Cardiac fibroblast (primary cell): ENCODE results near the gene GDPD5.
A peak's percentile ranks its signal among the peaks of the same experiment; 100 is the strongest.

Experiments
- DNase-seq, 2 donors: peaks; one replicate each; pipeline versions ENCODE4 v3.0.0 to v3.0.0-alpha.2; 2010; ENCODE audit warnings: low read depth in 2 of 2
- H3K4me3 ChIP-seq, 2 donors: replicated peaks in 1 of 2; 1 replicate in 1 of 2; 2 replicates in 1 of 2; pipeline ENCODE4 v1.5.1; 2011; ENCODE audit warnings: low read depth in 2 of 2, low read length in 2 of 2, mild to moderate bottlenecking in 2 of 2, moderate library complexity in 1 of 2
- TF ChIP-seq, protein P1 (sequence below): IDR thresholded peaks from one replicate; pipeline ENCODE4 v1.5.1; 2011; ENCODE audit warnings: low read depth, mild to moderate bottlenecking, low read length, inconsistent platforms

GDPD5 gene

DNA sequence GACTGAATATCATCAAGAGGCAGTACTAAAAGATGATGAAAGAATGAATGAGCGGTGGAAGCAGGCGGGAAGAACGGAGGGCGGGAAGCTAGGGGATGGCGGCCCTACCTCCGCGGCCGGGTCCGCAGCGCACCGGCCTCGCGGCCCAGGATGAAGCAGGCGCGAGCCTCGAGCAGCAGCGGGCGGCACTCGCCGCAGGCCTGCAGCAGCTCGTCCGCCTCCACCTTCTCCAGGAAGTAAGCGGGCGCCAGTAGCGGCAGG is 96.2 kb downstream of the GDPD5 start:
- TF ChIP-seq, protein P1, sequence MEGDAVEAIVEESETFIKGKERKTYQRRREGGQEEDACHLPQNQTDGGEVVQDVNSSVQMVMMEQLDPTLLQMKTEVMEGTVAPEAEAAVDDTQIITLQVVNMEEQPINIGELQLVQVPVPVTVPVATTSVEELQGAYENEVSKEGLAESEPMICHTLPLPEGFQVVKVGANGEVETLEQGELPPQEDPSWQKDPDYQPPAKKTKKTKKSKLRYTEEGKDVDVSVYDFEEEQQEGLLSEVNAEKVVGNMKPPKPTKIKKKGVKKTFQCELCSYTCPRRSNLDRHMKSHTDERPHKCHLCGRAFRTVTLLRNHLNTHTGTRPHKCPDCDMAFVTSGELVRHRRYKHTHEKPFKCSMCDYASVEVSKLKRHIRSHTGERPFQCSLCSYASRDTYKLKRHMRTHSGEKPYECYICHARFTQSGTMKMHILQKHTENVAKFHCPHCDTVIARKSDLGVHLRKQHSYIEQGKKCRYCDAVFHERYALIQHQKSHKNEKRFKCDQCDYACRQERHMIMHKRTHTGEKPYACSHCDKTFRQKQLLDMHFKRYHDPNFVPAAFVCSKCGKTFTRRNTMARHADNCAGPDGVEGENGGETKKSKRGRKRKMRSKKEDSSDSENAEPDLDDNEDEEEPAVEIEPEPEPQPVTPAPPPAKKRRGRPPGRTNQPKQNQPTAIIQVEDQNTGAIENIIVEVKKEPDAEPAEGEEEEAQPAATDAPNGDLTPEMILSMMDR: no peak
- no peak for DNase-seq
- no peak overlapping the region for H3K4me3 ChIP-seq

DNA sequence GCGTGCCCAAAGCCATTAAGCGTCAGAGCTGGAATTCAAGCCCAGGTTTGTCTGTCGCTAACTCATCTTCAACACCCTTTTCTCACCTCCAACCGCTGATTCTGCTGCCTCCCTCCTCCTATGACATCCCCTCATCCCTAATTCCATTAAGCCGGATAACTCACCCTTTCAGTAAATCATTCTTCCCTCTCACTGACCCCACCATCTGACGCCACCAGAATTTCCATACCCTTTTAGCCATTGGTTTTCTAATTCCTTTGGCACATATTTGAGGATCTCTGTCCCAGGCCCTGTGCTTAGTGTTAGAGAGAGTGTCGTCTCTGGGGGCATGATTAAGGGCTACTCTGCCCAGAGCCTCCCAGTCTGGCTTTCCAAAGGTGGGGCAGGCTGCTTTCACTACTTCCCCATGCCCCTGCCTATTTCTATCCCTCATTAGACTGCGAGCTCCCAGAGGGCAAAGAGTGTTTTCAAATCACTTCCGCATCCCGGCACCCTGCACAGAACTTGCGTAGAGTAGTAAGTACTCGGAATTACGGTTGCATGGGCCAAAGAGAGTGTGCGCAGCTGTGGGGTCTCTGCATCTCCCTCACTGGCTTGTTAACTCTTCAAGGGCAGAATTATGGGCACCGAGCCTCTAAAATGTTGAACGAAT is 96.6 kb downstream of the GDPD5 start:
- no peak overlapping the region for H3K4me3 ChIP-seq
- TF ChIP-seq, protein P1: no peak

DNA sequence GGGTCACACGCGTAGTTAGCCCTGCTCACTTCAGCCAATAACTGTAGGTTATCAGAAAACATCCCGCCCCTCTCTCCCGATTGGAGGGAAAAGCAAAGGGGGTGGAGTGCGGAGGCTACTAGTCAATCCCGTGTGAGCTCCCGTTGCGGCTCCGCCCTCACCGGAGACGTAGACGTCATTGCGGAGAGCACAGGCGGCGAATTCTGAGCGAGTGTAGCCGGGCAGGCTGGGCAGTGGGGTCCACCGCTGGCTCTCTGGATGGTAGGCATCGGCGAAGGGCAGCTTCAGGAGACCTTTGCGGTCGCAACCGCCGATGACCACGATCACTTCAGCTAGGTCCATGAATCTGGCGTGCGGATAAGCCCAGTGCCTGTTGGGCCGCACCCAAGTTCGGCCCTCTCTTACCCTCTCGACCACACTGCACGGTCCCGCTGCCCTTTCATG is 97.4 kb downstream of the GDPD5 start:
- TF ChIP-seq, protein P1: no peak
- peak; percentile 91 to 95 for DNase-seq
- peak overlapping the region; percentile 38 to 45 for H3K4me3 ChIP-seq

More for the DNA sequence above, 96.6 kb downstream of the GDPD5 start:
- DNase-seq: no peak

DNA sequence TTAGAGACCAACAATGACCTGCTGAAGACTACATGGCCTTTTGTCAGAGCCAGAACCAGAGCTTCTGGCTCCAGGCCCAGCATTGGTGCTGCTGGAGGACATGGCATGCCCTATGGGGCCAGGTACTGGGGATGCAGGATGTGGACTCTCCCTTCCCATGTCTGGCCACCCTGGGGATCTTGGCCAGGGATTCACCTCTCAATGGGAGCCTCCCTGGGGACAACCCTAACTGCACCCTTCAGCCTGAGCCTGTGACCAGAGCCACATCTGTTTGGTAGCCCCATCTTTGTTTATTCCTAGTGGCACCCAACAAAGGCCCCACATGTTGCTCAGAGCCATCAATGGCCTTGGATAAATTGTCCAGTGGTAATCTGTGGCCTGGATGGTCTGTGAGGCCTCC is 98.6 kb downstream of the GDPD5 start:
- TF ChIP-seq, protein P1: no peak
- no peak for DNase-seq
- H3K4me3 ChIP-seq: no peak overlapping the region

DNA sequence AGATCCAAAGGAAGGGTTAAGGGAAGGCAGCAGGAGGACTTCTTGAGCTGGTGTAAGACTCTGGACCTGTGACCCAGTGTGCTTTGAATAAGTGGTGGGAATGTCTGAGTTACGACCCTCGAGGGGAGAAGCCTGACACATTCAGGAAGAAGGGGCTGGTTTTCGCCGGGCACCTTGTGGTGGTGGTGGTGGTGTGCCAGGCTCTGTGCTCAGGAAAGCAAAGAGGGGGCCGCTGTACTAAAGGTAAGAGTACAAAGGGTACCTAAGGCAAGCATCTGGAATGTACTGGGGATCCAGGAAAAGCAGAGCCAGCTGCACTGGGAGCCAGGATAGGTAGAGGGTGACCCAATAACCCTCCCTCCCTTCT is 99.0 kb downstream of the GDPD5 start:
- H3K4me3 ChIP-seq: no peak overlapping the region
- DNase-seq: no peak
- TF ChIP-seq, protein P1: no peak

DNA sequence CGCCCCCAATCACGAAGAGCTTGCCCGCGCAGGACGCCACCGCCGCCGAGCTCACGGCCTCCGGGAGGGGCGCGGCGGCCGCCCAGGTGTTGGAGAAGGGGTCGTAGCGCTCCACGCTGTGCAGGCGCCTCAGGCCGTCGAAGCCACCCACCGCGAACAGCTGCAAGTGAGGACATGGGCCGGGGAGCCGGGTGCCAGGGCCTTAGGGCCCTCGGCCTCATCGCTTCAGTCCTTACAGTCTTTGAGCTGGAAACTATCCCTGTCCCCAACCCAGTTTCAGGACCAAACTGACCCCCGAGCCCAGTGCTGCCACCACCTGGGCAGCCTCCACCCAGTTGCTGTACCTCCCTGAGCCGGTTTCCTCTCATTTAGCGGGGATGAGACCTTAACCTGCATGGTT is 100.3 kb downstream of the GDPD5 start:
- TF ChIP-seq, protein P1: peak; percentile 52
- DNase-seq: no peak
- no peak overlapping the region for H3K4me3 ChIP-seq

DNA sequence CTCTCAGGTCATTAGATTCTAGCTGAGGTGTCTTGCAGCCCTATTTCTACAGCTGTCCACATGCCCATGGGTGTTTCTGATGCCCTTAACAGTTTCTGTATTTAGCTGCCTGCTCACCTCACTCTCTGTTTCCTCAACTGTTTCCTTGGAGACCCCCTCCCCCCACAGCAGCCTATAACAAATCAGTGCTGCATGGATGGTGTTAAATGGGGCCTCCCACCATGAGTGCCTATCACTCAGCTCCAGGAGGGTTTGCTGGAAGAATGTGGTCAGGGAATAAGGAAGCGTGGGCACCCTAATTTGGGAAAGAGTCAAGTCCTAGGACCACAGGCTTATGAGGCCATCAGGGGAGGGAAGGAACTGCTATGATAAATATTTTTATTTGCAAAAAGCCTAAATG is 101.3 kb downstream of the GDPD5 start:
- H3K4me3 ChIP-seq: no peak overlapping the region
- DNase-seq: no peak
- TF ChIP-seq, protein P1: no peak
